WTC11 (cell line): Measurements from ENCODE around the gene TRIM50.
"Not testable (repeated sequence)": the region's sequence is repeated elsewhere in the genome, so short reads cannot be mapped to it uniquely, and the experiment has no call there.

Experiments used
- ATF2 ChIP-seq: sonication (generic); formaldehyde crosslinking; IDR thresholded peaks from 2 replicates; pipeline ENCODE4 v1.8.1; 2022; ENCODE audit warnings: low read depth, missing genetic modification reagents, borderline replicate concordance
- CREB1 ChIP-seq: sonication (generic); formaldehyde crosslinking; IDR thresholded peaks from 2 replicates; pipeline ENCODE4 v1.8.0; 2023; ENCODE audit warnings: mild to moderate bottlenecking, missing genetic modification reagents
- GABPB1 ChIP-seq: sonication (generic); formaldehyde crosslinking; IDR thresholded peaks from 2 replicates; pipeline ENCODE4 v1.8.1; 2023; ENCODE audit warnings: mild to moderate bottlenecking, missing genetic modification reagents
- HMGXB4 ChIP-seq: sonication (generic); formaldehyde crosslinking; IDR thresholded peaks from 2 replicates; pipeline ENCODE4 v1.8.1; 2023; ENCODE audit warnings: mild to moderate bottlenecking, moderate library complexity, missing genetic modification reagents
- STAT6 ChIP-seq: sonication (generic); formaldehyde crosslinking; conservative IDR thresholded peaks from 2 replicates; pipeline ENCODE4 v1.8.1; 2023; ENCODE audit warnings: mild to moderate bottlenecking, low read depth, missing genetic modification reagents, moderate library complexity
- ZNF138 ChIP-seq: sonication (generic); formaldehyde crosslinking; conservative IDR thresholded peaks from 2 replicates; pipeline ENCODE4 v1.8.1; 2022; ENCODE audit warnings: mild to moderate bottlenecking, moderate library complexity, missing genetic modification reagents
- TF ChIP-seq, protein P1 (sequence below): fragments of 200-600 bp; IDR thresholded peaks from 2 replicates; pipeline ENCODE4 v1.8.0; 2022; ENCODE audit warnings: antibody characterized with exemption
- TF ChIP-seq, protein P2 (sequence below): sonication (generic); formaldehyde crosslinking; IDR thresholded peaks from 2 replicates; pipeline ENCODE4 v1.8.0; 2022; ENCODE audit warnings: mild to moderate bottlenecking, missing genetic modification reagents

DNA sequence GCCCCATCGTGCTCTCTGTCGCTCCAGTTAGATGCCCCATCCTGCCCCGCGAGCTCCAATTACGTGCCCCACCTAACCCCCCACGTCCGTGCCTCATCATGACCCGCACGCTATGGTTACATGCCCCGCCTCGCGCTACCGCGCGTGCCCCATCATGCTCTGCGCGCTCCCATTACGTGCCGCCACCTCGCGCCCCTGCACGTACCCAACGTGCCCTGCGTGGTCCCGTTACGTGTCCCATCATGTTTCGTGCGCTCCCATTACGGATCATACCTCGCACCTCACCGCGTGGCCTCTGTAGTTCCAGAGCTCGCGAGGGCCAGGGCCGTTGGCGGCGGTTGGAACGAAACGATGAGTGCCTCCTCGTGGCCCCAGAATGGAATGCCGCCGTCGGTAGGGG, at the start of gene TRIM50, which contains the start of gene FKBP6:
- not testable (repeated sequence) for TF ChIP-seq CREB1 (CRISPR knock-in tag); HMGXB4 (CRISPR knock-in tag); GABPB1 (CRISPR knock-in tag); STAT6 (CRISPR knock-in tag); ATF2 (CRISPR knock-in tag); ZNF138
- TF ChIP-seq, protein P1, sequence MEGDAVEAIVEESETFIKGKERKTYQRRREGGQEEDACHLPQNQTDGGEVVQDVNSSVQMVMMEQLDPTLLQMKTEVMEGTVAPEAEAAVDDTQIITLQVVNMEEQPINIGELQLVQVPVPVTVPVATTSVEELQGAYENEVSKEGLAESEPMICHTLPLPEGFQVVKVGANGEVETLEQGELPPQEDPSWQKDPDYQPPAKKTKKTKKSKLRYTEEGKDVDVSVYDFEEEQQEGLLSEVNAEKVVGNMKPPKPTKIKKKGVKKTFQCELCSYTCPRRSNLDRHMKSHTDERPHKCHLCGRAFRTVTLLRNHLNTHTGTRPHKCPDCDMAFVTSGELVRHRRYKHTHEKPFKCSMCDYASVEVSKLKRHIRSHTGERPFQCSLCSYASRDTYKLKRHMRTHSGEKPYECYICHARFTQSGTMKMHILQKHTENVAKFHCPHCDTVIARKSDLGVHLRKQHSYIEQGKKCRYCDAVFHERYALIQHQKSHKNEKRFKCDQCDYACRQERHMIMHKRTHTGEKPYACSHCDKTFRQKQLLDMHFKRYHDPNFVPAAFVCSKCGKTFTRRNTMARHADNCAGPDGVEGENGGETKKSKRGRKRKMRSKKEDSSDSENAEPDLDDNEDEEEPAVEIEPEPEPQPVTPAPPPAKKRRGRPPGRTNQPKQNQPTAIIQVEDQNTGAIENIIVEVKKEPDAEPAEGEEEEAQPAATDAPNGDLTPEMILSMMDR: not testable (repeated sequence)
- TF ChIP-seq, protein P2, sequence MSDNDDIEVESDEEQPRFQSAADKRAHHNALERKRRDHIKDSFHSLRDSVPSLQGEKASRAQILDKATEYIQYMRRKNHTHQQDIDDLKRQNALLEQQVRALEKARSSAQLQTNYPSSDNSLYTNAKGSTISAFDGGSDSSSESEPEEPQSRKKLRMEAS: not testable (repeated sequence)
